Measurements from ENCODE around the gene TMEM247. TPM values are rescaled to one million over a fixed set of nuclear protein-coding genes. Genes with fewer than 3 reads are reported as not detected.

TMEM247 gene
- total and polyA plus RNA-seq, 10 of the 15 experiments (the other 5 are each of a cell fraction or from before 2014, with no cell fraction given) = not detected

DNA sequence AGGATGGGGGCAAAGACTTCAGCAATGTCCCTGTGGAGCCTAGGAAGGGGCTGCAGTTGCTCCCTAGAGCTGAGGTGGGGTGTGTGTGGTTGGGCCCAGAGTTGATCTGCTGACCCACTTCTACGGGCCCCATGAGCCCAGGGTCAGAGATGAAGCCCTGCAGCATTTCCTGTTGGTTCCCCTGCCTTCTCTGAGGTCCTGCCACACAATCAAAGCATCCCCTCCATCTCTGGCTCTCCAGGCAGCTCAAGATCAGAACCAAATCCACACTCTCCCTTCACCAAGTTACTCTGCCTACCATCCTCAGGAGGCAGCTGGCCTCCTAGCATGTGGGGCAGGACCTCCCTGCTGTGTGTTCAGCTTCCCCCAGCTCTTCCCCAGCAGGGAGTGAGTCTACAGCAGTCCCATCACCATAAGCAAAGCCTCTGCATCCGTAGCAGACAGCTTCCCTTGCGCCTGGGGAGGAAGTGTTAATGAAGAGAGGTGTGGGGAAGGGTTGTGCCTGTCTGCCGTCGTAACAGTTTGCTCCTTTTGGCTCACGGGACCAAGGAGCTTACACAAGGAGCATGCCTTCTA, 26.9 kb downstream of the TMEM247 start:
- POLR2A ChIA-PET = no interaction called here

DNA sequence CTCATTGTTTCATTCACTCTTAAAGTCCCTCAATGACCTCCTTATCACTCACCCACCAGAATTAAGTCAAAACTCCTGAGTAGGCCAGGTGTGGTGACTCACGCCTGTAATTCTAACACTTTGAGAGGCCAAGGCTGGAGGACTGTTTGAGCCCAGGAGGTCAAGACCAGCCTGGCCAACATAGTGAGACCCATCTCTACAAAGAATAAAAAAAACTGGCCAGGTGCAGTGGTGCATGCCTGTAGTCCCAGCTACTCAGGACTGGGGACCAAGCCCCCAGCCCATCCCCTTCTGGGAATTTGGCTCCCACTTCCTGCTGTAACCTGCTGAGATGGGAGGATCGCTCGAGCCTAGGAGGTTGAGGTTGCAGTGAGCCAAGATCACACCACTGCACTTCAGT, 28.9 kb downstream of the TMEM247 start:
- Histone ChIP-seq H3K4me2 (ENCODE audit: control insufficient read depth, insufficient read depth) (no peak overlapping the region), H3K9me3 (replicated peaks; ENCODE audit: control insufficient read depth, insufficient read depth, low read length) (no peaks in the 10 kb centered on the region), H4K20me1 (ENCODE audit: control insufficient read depth, insufficient read depth) (no peaks in the 10 kb centered on the region), H3K4me1 (ENCODE audit: control insufficient read depth, insufficient read depth, low read length) (no peaks in the 10 kb centered on the region), H3K36me3 (ENCODE audit: control insufficient read depth in 2 of 2, insufficient read depth in 2 of 2, low read length in 1 of 2) (no peaks in the 10 kb centered on the region), H3K9ac (ENCODE audit: control insufficient read depth, insufficient read depth, low read length) (no peak overlapping the region), H3K79me2 (ENCODE audit: control insufficient read depth, insufficient read depth, low read length) (no peaks in the 10 kb centered on the region), H3K4me3 (no peak overlapping the region), H2AFZ (ENCODE audit: control insufficient read depth, low read depth, low read length) (no peak overlapping the region), H3K27ac (ENCODE audit: control insufficient read depth, insufficient read depth) (no peak overlapping the region), H3K27me3 (replicated peaks in 1 of 2; ENCODE audit: control insufficient read depth in 2 of 2, insufficient read depth in 2 of 2, low read length in 1 of 2) (no peaks in the 10 kb centered on the region)
- ChIA-PET RAD21 (ENCODE audit: unreplicated experiment) (no interaction called here), SMC1A (ENCODE audit: uncharacterized antibody, unreplicated experiment) (interaction anchor here (1.1 kb wide), 1 partner anchor 17 kb away, joined by 4 read pairs; no protein-coding TSS in a partner anchor), CTCF (no interaction called here), POLR2A (no interaction called here)
- DNase-seq (ENCODE audit: low read depth, low spot score) = no peak
- 93% methylated on average over 3 of the region's 3 CpGs for WGBS (ENCODE audit: insufficient coverage, insufficient replicate concordance, low lambda C conversion rate, missing lambda C conversion rate)
- no TSS peak for BruUV-seq (replicated peaks)
- intact Hi-C loops (cut with micrococcal nuclease; ENCODE audit: unreplicated experiment) (no loop called here), in situ Hi-C loops (cut with MboI) (no loop called here)
- no peak for ATAC-seq
- no peak for FAIRE-seq
- TF ChIP-seq YY1 (IDR thresholded peaks at IDR 0.05; ENCODE audit: low read depth, low read length) (no peak), JUND (IDR thresholded peaks at IDR 0.05; ENCODE audit: low read depth, low read length) (no peak), ETV6 (conservative IDR thresholded peaks at IDR 0.05 in 1 of 2, IDR thresholded peaks at IDR 0.05 in 1 of 2; ENCODE audit: borderline replicate concordance in 1 of 2, low read depth in 1 of 2) (no peak)
- TF ChIP-seq, protein P1, sequence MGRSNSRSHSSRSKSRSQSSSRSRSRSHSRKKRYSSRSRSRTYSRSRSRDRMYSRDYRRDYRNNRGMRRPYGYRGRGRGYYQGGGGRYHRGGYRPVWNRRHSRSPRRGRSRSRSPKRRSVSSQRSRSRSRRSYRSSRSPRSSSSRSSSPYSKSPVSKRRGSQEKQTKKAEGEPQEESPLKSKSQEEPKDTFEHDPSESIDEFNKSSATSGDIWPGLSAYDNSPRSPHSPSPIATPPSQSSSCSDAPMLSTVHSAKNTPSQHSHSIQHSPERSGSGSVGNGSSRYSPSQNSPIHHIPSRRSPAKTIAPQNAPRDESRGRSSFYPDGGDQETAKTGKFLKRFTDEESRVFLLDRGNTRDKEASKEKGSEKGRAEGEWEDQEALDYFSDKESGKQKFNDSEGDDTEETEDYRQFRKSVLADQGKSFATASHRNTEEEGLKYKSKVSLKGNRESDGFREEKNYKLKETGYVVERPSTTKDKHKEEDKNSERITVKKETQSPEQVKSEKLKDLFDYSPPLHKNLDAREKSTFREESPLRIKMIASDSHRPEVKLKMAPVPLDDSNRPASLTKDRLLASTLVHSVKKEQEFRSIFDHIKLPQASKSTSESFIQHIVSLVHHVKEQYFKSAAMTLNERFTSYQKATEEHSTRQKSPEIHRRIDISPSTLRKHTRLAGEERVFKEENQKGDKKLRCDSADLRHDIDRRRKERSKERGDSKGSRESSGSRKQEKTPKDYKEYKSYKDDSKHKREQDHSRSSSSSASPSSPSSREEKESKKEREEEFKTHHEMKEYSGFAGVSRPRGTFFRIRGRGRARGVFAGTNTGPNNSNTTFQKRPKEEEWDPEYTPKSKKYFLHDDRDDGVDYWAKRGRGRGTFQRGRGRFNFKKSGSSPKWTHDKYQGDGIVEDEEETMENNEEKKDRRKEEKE (IDR thresholded peaks at IDR 0.05) = no peak
- TF ChIP-seq, protein P2, sequence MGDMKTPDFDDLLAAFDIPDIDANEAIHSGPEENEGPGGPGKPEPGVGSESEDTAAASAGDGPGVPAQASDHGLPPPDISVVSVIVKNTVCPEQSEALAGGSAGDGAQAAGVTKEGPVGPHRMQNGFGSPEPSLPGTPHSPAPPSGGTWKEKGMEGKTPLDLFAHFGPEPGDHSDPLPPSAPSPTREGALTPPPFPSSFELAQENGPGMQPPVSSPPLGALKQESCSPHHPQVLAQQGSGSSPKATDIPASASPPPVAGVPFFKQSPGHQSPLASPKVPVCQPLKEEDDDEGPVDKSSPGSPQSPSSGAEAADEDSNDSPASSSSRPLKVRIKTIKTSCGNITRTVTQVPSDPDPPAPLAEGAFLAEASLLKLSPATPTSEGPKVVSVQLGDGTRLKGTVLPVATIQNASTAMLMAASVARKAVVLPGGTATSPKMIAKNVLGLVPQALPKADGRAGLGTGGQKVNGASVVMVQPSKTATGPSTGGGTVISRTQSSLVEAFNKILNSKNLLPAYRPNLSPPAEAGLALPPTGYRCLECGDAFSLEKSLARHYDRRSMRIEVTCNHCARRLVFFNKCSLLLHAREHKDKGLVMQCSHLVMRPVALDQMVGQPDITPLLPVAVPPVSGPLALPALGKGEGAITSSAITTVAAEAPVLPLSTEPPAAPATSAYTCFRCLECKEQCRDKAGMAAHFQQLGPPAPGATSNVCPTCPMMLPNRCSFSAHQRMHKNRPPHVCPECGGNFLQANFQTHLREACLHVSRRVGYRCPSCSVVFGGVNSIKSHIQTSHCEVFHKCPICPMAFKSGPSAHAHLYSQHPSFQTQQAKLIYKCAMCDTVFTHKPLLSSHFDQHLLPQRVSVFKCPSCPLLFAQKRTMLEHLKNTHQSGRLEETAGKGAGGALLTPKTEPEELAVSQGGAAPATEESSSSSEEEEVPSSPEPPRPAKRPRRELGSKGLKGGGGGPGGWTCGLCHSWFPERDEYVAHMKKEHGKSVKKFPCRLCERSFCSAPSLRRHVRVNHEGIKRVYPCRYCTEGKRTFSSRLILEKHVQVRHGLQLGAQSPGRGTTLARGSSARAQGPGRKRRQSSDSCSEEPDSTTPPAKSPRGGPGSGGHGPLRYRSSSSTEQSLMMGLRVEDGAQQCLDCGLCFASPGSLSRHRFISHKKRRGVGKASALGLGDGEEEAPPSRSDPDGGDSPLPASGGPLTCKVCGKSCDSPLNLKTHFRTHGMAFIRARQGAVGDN (IDR thresholded peaks at IDR 0.05) = no peak

More for the DNA sequence above, 26.9 kb downstream of the TMEM247 start:
- CTCF ChIA-PET = interaction anchor here (0.7 to 1.3 kb wide), 2 partner anchors 34 to 63 kb away, joined by 3 to 6 read pairs; no protein-coding TSS in a partner anchor
- Histone ChIP-seq H3K4me3 (no peak overlapping the region), H3K4me1 (ENCODE audit: control insufficient read depth, insufficient read depth, low read length) (no peaks in the 10 kb centered on the region), H3K36me3 (ENCODE audit: control insufficient read depth in 2 of 2, insufficient read depth in 2 of 2, low read length in 1 of 2) (no peaks in the 10 kb centered on the region), H3K4me2 (ENCODE audit: control insufficient read depth, insufficient read depth) (no peak overlapping the region), H3K79me2 (ENCODE audit: control insufficient read depth, insufficient read depth, low read length) (no peaks in the 10 kb centered on the region), H4K20me1 (ENCODE audit: control insufficient read depth, insufficient read depth) (no peaks in the 10 kb centered on the region), H3K9ac (ENCODE audit: control insufficient read depth, insufficient read depth, low read length) (no peak overlapping the region), H2AFZ (ENCODE audit: control insufficient read depth, low read depth, low read length) (no peak overlapping the region), H3K27ac (ENCODE audit: control insufficient read depth, insufficient read depth) (no peak overlapping the region), H3K27me3 (replicated peaks in 1 of 2; ENCODE audit: control insufficient read depth in 2 of 2, insufficient read depth in 2 of 2, low read length in 1 of 2) (no peaks in the 10 kb centered on the region), H3K9me3 (replicated peaks; ENCODE audit: control insufficient read depth, insufficient read depth, low read length) (no peaks in the 10 kb centered on the region)
- SMC1A ChIA-PET (ENCODE audit: uncharacterized antibody, unreplicated experiment) = interaction anchor here (0.6 to 1.8 kb wide), 9 partner anchors 11 to 97 kb away, joined by 3 to 5 read pairs (median 4); no protein-coding TSS in a partner anchor
- TF ChIP-seq MEF2A (IDR thresholded peaks at IDR 0.05; ENCODE audit: insufficient read depth, low read depth, low read length) (no peak), NR2F1 (conservative IDR thresholded peaks at IDR 0.05) (no peak), EGR1 (IDR thresholded peaks at IDR 0.05; ENCODE audit: borderline replicate concordance in 1 of 2, low read depth in 2 of 2, low read length in 2 of 2) (no peak), NBN (IDR thresholded peaks at IDR 0.05) (no peak), KLF5 (IDR thresholded peaks at IDR 0.05; ENCODE audit: partially characterized antibody) (no peak), SMAD5 (IDR thresholded peaks at IDR 0.05; ENCODE audit: low read depth) (no peak), FOXM1 (IDR thresholded peaks at IDR 0.05; ENCODE audit: low read depth, low read length) (no peak), RBBP5 (conservative IDR thresholded peaks at IDR 0.05) (no peak)
- TF ChIP-seq, protein P3, sequence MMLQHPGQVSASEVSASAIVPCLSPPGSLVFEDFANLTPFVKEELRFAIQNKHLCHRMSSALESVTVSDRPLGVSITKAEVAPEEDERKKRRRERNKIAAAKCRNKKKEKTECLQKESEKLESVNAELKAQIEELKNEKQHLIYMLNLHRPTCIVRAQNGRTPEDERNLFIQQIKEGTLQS (IDR thresholded peaks at IDR 0.05; ENCODE audit: borderline replicate concordance, extremely low read depth, low read depth, low read length) = no peak
- FAIRE-seq = no peak
- in situ Hi-C loops (cut with MboI) (no loop called here), intact Hi-C loops (cut with micrococcal nuclease; ENCODE audit: unreplicated experiment) (no loop called here)
- no peak for ATAC-seq
- WGBS (ENCODE audit: insufficient coverage, insufficient replicate concordance, low lambda C conversion rate, missing lambda C conversion rate) = 37% methylated on average over 6 of the region's 6 CpGs
- no peak for DNase-seq (ENCODE audit: low read depth, low spot score)
- RAD21 ChIA-PET (ENCODE audit: unreplicated experiment) = interaction anchor here (0.8 kb wide), 1 partner anchor 9 kb away, joined by 3 read pairs; no protein-coding TSS in a partner anchor
- BruUV-seq (replicated peaks) = no TSS peak

Data from GM12878 (cell line).